Endodermal cell (in vitro differentiated cells): ENCODE results near the gene NCBP1. TPM values are rescaled to one million over a fixed set of nuclear protein-coding genes. Genes with fewer than 3 reads are reported as not detected.

Experiments used
- DNase-seq: peaks from one replicate; pipeline ENCODE4 v3.0.0-alpha.2; 2017
- H3K27ac ChIP-seq: 2 replicates; pipeline ENCODE4 v1.5.1; 2013; ENCODE audit warnings: mild to moderate bottlenecking, low read depth, low read length, moderate library complexity
- H3K27me3 ChIP-seq: 2 replicates; pipeline ENCODE4 v1.6.1; 2013; ENCODE audit warnings: mild to moderate bottlenecking, low read length, moderate library complexity; ENCODE audit not compliant: insufficient read depth, control insufficient read depth, poor library complexity, severe bottlenecking
- H3K36me3 ChIP-seq: 2 replicates; pipeline ENCODE4 v1.7.0; 2013; ENCODE audit warnings: mild to moderate bottlenecking, low read length, moderate library complexity; ENCODE audit not compliant: control insufficient read depth, insufficient read depth
- H3K4me1 ChIP-seq: one replicate; pipeline ENCODE4 v1.7.0; 2013; ENCODE audit warnings: low read length; ENCODE audit not compliant: control insufficient read depth, insufficient read depth
- H3K4me3 ChIP-seq: 2 replicates; pipeline ENCODE4 v1.5.1; 2013; ENCODE audit warnings: mild to moderate bottlenecking, low read length, moderate library complexity
- H3K9ac ChIP-seq: 2 replicates; pipeline ENCODE4 v1.6.1; 2013; ENCODE audit warnings: mild to moderate bottlenecking, low read length, moderate library complexity; ENCODE audit not compliant: poor library complexity, severe bottlenecking; ENCODE audit errors: extremely low read depth
- H3K9me3 ChIP-seq: 2 replicates; pipeline ENCODE4 v1.6.1; 2013; ENCODE audit warnings: mild to moderate bottlenecking, low read length, moderate library complexity; ENCODE audit not compliant: control insufficient read depth
- H3K27ac Mint-ChIP-seq: 2 replicates; pipeline ENCODE4 v1.8.0; 2020; ENCODE audit warnings: mixed read lengths
- H3K27me3 Mint-ChIP-seq: 2 replicates; pipeline ENCODE4 v1.8.0; 2021; ENCODE audit warnings: mild to moderate bottlenecking, mixed read lengths; ENCODE audit not compliant: insufficient read depth
- H3K36me3 Mint-ChIP-seq: 2 replicates; pipeline ENCODE4 v1.8.0; 2020; ENCODE audit warnings: low read depth, mixed read lengths
- H3K4me1 Mint-ChIP-seq: 2 replicates; pipeline ENCODE4 v1.8.0; 2020; ENCODE audit warnings: mixed read lengths
- H3K4me3 Mint-ChIP-seq: 2 replicates; pipeline ENCODE4 v1.8.0; 2020; ENCODE audit warnings: mild to moderate bottlenecking, moderate library complexity, mixed read lengths
- H3K9me3 Mint-ChIP-seq: 2 replicates; pipeline ENCODE4 v1.8.0; 2020; ENCODE audit warnings: mild to moderate bottlenecking, mixed read lengths
- WGBS, 2 experiments: methylation state at CpG; one replicate each; pipeline versions ENCODE4 v1.1.5 to v1.1.7; 2013; ENCODE audit warnings: missing lambda C conversion rate in 2 of 2, mixed read lengths in 1 of 2; ENCODE audit not compliant: insufficient coverage in 1 of 2, insufficient read length in 1 of 2; 5-methylcytosine and 5-hydroxymethylcytosine counted together
- total RNA-seq, 2 donors: library from RNA; stranded (reverse); fragmentation: NEBNext Ultra II Directional in 1 of 2; extraction: Animal tissue kit (Norgen Biotek cat#: 25700) in 1 of 2; gene quantifications; 2 replicates in 1 of 2; 3 replicates in 1 of 2; pipeline ENCODE4 v1.2.1, GENCODE V29; 2021
- TF ChIP-seq, protein P1 (sequence below): fragments of 200-600 bp; sonication (generic); conservative IDR thresholded peaks from 2 replicates; pipeline ENCODE4 v1.5.0; 2021; ENCODE audit warnings: antibody characterized with exemption, mild to moderate bottlenecking

Gene NCBP1
- total RNA-seq, 2 donors from 2014 or later = 47.0 to 51.7 TPM

DNA sequence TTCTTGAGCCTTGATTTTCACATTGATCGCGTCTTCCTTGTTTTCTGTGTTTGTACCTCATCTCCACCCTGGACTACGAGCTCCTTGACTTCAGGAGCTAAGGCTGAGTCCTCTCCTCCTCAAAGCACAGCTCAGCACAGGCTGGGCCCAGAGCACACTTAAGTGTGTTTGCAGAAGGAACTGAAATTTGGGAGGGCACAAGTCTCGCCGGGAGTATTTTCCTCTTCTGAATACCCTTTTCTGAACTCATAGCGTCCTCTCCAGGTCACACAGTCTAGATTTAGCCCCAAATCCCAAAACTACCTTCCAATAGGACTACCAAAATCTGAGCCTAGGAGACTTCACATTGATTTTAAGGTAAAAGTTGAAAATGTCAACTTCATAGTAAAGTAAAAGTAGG is 42.1 kb upstream of the NCBP1 start:
- Mint-ChIP-seq H3K27ac (no peak overlapping the region), H3K4me1 (peaks cover 3% of the 10 kb centered on the region), H3K4me3 (no peak overlapping the region), H3K9me3 (peaks cover 18% of the 10 kb centered on the region), H3K27me3 (no peaks in the 10 kb centered on the region), H3K36me3 (peaks cover 18% of the 10 kb centered on the region)
- 90 to 94% methylated on average over 3 to 6 of the region's 6 CpGs for WGBS, 2 experiments
- Histone ChIP-seq H3K36me3 (peaks cover 5% of the 10 kb centered on the region), H3K4me1 (no peaks in the 10 kb centered on the region), H3K9ac (no peak overlapping the region), H3K27ac (no peak overlapping the region), H3K9me3 (peaks cover 15% of the 10 kb centered on the region), H3K27me3 (no peaks in the 10 kb centered on the region), H3K4me3 (no peak overlapping the region)
- DNase-seq = no peak
- TF ChIP-seq, protein P1, sequence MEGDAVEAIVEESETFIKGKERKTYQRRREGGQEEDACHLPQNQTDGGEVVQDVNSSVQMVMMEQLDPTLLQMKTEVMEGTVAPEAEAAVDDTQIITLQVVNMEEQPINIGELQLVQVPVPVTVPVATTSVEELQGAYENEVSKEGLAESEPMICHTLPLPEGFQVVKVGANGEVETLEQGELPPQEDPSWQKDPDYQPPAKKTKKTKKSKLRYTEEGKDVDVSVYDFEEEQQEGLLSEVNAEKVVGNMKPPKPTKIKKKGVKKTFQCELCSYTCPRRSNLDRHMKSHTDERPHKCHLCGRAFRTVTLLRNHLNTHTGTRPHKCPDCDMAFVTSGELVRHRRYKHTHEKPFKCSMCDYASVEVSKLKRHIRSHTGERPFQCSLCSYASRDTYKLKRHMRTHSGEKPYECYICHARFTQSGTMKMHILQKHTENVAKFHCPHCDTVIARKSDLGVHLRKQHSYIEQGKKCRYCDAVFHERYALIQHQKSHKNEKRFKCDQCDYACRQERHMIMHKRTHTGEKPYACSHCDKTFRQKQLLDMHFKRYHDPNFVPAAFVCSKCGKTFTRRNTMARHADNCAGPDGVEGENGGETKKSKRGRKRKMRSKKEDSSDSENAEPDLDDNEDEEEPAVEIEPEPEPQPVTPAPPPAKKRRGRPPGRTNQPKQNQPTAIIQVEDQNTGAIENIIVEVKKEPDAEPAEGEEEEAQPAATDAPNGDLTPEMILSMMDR = no peak

DNA sequence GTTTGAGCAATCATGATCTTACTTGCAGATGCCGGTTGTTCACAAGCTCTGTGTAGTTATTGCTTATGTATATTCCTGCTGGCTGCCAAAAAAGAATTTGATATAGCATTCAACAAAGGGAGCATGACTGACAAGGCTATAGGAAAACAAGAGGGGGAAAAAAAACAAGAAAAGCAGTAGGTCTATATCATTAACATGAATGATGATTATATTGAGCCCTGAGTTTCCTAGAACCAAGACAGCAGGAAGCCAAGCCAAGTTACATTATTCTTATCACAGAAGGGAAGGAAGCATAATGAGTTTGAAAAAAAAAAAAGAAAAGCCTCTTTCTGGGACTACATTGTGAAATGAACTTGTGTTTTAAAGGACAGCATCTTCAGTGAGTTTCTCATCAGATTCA is 41.5 kb upstream of the NCBP1 start:
- Histone ChIP-seq H3K27ac (no peak overlapping the region), H3K9ac (no peak overlapping the region), H3K9me3 (peaks cover 11% of the 10 kb centered on the region), H3K4me3 (no peak overlapping the region), H3K27me3 (no peaks in the 10 kb centered on the region), H3K4me1 (no peaks in the 10 kb centered on the region), H3K36me3 (peaks cover 1% of the 10 kb centered on the region)
- TF ChIP-seq, protein P1 = no peak
- DNase-seq = no peak
- Mint-ChIP-seq H3K4me3 (no peak overlapping the region), H3K9me3 (peaks cover 12% of the 10 kb centered on the region), H3K27me3 (no peaks in the 10 kb centered on the region), H3K4me1 (peaks cover 3% of the 10 kb centered on the region), H3K36me3 (peaks cover 13% of the 10 kb centered on the region), H3K27ac (no peak overlapping the region)
- WGBS, 2 experiments = 86% methylated on average over 1 of the region's 1 CpG; no CpG with 5 or more reads in 1 of the 2 experiments

DNA sequence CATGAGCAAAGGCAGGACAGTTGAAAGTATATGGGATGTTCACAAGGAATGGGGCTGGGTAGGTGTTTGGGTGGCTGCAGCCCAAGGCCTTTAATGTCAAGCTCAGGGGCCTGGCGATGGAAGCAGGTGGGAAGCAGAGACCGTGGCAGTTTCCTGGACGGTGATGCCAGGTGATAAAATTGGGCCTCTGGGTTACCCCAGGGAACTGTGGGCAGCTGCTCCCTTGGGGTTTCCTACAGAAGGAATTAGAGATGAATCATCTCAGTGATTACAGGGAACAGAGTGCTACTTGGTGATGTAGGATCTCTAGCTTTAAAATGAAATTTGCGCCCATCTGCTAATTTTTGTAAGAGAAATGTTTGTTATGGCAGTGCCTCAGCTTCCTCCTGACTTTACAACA is 39.7 kb upstream of the NCBP1 start:
- H3K36me3 ChIP-seq = no peaks in the 10 kb centered on the region
- no peak overlapping the region for H3K4me3 ChIP-seq
- WGBS, 2 experiments = 90 to 100% methylated on average over 1 to 4 of the region's 4 CpGs
- peaks cover 6% of the 10 kb centered on the region for H3K4me1 ChIP-seq
- peaks cover 4% of the 10 kb centered on the region for H3K27me3 Mint-ChIP-seq
- H3K9me3 ChIP-seq = no peaks in the 10 kb centered on the region
- H3K9ac ChIP-seq = no peak overlapping the region
- peaks cover 2% of the 10 kb centered on the region for H3K36me3 Mint-ChIP-seq
- H3K4me1 Mint-ChIP-seq = peaks cover 10% of the 10 kb centered on the region
- no peak overlapping the region for H3K27ac Mint-ChIP-seq
- H3K9me3 Mint-ChIP-seq = peaks cover 1% of the 10 kb centered on the region
- H3K4me3 Mint-ChIP-seq = no peak overlapping the region
- H3K27ac ChIP-seq = no peak overlapping the region
- no peak for DNase-seq
- H3K27me3 ChIP-seq = no peaks in the 10 kb centered on the region
- TF ChIP-seq, protein P1 = no peak
